ENCODE data around the gene BTBD9.

DNA sequence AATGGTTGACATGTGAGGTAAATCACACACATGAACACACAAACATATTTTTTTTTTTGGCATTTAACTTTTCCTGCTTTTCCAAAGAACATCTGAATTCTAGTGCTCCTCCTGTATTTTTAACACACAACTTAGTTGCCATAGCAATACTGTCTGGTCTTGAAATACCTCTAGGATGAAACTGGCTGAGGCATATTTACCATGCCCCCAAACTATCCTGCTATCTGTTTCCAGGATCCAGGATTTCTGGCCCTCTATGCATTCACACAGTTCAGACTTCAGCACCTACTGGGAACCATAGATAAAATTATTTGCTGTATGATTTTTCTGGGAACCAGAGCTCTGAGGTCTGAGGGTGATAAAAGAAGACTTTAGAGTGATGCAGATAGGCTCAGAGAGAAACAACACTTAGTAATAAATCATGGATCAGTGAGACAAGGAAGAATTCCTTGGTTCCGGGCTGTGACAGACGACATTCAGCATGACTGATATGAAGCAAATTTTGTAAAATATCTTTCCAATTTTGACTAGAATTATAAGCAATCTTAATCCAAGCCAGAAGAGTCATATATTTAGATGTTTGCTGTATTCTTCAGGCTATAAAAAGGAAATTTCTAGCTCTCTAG, 359.7 kb downstream of the BTBD9 start:
- TF ChIP-seq, protein P1, sequence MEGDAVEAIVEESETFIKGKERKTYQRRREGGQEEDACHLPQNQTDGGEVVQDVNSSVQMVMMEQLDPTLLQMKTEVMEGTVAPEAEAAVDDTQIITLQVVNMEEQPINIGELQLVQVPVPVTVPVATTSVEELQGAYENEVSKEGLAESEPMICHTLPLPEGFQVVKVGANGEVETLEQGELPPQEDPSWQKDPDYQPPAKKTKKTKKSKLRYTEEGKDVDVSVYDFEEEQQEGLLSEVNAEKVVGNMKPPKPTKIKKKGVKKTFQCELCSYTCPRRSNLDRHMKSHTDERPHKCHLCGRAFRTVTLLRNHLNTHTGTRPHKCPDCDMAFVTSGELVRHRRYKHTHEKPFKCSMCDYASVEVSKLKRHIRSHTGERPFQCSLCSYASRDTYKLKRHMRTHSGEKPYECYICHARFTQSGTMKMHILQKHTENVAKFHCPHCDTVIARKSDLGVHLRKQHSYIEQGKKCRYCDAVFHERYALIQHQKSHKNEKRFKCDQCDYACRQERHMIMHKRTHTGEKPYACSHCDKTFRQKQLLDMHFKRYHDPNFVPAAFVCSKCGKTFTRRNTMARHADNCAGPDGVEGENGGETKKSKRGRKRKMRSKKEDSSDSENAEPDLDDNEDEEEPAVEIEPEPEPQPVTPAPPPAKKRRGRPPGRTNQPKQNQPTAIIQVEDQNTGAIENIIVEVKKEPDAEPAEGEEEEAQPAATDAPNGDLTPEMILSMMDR (IDR thresholded peaks at IDR 0.05; ENCODE audit: poor library complexity) = no peak
- TF ChIP-seq EZH2phosphoT487 (IDR thresholded peaks at IDR 0.05; ENCODE audit: low read depth, severe bottlenecking, unreplicated experiment) = no peak

All from hepatocyte (in vitro differentiated cells).